GM18868 (cell line): ENCODE measurements around the gene UGT1A1.

ENCODE experiments used
- ATAC-seq: cut with Tn5 transposase; IDR thresholded peaks from one replicate; pipeline ENCODE4 v1.9.1; 2021; ENCODE audit warnings: mild to moderate bottlenecking, moderate library complexity; ENCODE audit not compliant: unreplicated experiment

The UGT1A1 gene

GRCh38 chr2:233756429-233757081 lies 3.5 kb upstream of the UGT1A1 start:
- no peak for ATAC-seq

- no peak for ATAC-seq
Measured at GRCh38 chr2:233758141-233758540, 1.9 kb upstream of the UGT1A1 start.

GRCh38 chr2:233758849-233759248 lies 1.2 kb upstream of the UGT1A1 start:
- ATAC-seq: no peak

GRCh38 chr2:233761040-233761769 lies 1.1 kb downstream of the UGT1A1 start:
- ATAC-seq: no peak

GRCh38 chr2:233764264-233764663 lies 4.2 kb downstream of the UGT1A1 start:
- ATAC-seq: no peak

GRCh38 chr2:233764761-233765160 lies 4.7 kb downstream of the UGT1A1 start:
- no peak for ATAC-seq

GRCh38 chr2:233766416-233766815 lies 6.3 kb downstream of the UGT1A1 start:
- no peak for ATAC-seq

- no peak for ATAC-seq
Measured at GRCh38 chr2:233768076-233768475, 8.0 kb downstream of the UGT1A1 start.

GRCh38 chr2:233769260-233769659 lies 9.2 kb downstream of the UGT1A1 start:
- ATAC-seq: no peak

- ATAC-seq: no peak
Measured at GRCh38 chr2:233772153-233772552, 12.1 kb downstream of the UGT1A1 start.

- no peak for ATAC-seq
Measured at GRCh38 chr2:233772583-233772982, 12.5 kb downstream of the UGT1A1 start.

GRCh38 chr2:233773854-233774253 lies 13.8 kb downstream of the UGT1A1 start:
- ATAC-seq: no peak

GRCh38 chr2:233775414-233775813 lies 15.3 kb downstream of the UGT1A1 start:
- no peak for ATAC-seq

GRCh38 chr2:233778030-233778429 lies 18.0 kb downstream of the UGT1A1 start, which contains the start of gene MROH2A:
TSS of gene MROH2A (plus strand) at chr2:233778330. CDS start at chr2:233779359, 1,029 bp downstream.
- ATAC-seq: no peak

GRCh38 chr2:233779722-233780121 lies 19.7 kb downstream of the UGT1A1 start:
- ATAC-seq: no peak

GRCh38 chr2:233780771-233781170 lies 20.7 kb downstream of the UGT1A1 start:
- ATAC-seq: no peak

GRCh38 chr2:233789554-233789953 lies 29.5 kb downstream of the UGT1A1 start:
- no peak for ATAC-seq

GRCh38 chr2:233791151-233791882 lies 31.2 kb downstream of the UGT1A1 start:
- ATAC-seq: no peak

- no peak for ATAC-seq
Measured at GRCh38 chr2:233791883-233792329, 31.8 kb downstream of the UGT1A1 start.

GRCh38 chr2:233792720-233793119 lies 32.6 kb downstream of the UGT1A1 start:
- no peak for ATAC-seq

GRCh38 chr2:233793465-233794127 lies 33.5 kb downstream of the UGT1A1 start:
- ATAC-seq: no peak
